NCI-H460 (cell line): ENCODE data around the gene CDH4. TPM values are rescaled to one million over a fixed set of nuclear protein-coding genes. Genes with fewer than 3 reads are reported as not detected.

Source experiments
- DNase-seq: peaks from one replicate; pipeline ENCODE4 v3.0.0-alpha.2; 2016; ENCODE audit warnings: low read depth; ENCODE audit errors: extremely low read depth
- total RNA-seq: library from RNA; depleted of rRNA; stranded (reverse); fragments of >200 nt; shearing (Covaris generic); gene quantifications from 2 replicates; pipeline ENCODE4 v1.2.3, GENCODE V29; 2014

CDH4 gene
- total RNA-seq, 1 experiment from 2014 or later: not detected

DNA sequence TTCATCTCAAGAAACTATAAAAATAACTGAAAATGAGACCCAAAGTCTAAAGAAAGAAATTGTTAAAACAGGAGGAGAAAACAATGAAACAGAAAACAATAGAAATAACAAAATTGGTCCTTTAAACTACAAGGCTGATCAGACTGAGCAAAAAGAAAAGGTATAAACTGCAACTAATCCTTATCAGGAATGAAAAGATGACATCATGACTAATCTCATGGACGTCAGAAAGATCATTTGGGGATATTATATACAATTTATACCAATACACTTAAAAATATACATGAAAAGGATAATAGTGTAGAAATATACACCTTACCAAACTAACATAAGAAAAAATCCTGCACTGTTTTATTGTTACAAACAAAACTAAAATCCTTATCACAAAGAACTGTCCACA is 498.0 kb downstream of the CDH4 start:
- no peak for DNase-seq

DNA sequence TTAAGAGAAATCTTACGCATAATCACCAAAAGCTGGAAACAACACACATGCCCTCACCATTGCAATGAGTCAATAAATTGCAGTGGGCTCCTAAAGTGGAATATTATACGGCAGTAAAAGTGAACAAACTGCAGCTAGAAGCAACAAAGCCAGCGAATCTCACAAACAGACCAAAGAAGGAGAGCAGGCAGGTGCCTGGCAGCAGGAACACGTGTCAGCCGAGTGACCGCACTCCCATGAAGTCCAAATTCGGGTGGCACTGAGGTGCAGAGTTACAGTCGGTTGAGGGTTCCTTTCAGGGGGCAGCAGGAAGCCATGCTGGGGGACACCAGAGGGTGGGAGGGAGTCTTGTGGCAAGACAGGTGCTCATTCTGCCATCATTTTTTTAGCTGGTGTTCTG is 500.5 kb downstream of the CDH4 start:
- no peak for DNase-seq

DNA sequence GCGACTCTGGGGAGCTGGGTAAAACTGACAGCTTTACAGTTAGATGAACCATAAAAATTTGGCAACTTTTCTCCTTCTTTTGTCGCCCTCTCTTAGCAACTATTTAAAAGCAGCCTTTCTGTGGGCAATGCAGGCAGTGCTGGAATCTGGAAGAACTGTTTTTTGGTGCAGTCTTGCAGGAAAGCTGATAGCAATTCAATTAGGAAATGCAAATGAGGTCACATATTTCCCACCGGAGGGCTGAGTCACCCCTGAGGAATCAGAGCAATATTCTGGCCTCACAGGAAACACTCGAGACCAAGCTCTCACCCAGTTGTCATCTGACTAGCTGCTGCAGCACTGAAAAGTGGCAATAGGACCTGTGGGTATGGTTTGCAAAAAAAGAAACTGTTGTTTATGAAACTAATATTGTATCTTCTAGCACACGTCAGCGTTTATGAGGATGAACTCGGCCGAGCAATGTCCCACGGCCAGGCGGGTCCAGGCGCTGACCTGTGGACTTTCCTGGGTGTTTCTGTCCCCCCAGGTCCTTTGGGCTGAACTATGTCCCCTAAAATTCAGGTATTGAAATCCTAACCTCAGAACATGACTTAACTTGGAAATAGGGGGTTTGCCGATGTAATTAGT is 501.4 kb downstream of the CDH4 start:
- no peak for DNase-seq

- no peak for DNase-seq
Observed at GRCh38 chr20:61753987-61754956, 502.2 kb downstream of the CDH4 start.

GRCh38 chr20:61754976-61755778 is 503.1 kb downstream of the CDH4 start:
- DNase-seq: no peak

GRCh38 chr20:61755971-61756845 is 504.1 kb downstream of the CDH4 start:
- no peak for DNase-seq

DNA sequence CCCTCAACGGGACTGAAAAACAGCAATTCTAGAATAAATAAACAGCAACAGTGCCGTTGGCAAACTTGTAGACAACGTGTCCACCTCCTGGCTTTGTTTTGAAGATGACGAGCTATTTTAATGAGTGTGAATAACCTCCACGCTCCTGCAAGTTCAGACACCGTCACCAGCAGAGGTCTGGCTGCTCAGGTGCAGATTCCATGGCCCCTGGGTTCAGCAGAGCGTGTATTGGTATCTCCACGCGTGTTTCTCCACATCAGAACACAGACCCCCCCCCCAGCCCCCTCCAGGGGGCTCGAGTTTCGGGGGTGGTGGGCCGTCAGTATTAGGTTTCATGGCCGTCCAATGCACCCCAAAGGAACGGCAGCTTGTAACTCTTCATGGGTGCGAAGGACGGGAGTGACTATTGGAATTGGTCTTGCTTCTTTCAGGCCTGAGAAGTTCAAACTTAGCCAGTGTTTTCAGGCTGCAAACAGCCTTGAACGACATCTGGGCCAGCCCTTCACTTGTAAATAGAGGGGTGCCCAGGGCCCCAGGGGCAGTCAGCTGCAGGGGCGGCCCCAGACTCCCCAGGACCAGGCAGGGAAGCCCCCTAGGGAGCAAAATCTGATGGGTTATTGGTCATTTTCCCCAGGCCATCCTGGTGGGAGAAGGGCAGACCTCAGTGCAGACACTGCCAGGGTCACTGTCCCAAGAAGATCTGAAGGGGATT is 505.1 kb downstream of the CDH4 start:
- DNase-seq: no peak

- no peak for DNase-seq
Observed at GRCh38 chr20:61757678-61758563, 505.9 kb downstream of the CDH4 start.

DNA sequence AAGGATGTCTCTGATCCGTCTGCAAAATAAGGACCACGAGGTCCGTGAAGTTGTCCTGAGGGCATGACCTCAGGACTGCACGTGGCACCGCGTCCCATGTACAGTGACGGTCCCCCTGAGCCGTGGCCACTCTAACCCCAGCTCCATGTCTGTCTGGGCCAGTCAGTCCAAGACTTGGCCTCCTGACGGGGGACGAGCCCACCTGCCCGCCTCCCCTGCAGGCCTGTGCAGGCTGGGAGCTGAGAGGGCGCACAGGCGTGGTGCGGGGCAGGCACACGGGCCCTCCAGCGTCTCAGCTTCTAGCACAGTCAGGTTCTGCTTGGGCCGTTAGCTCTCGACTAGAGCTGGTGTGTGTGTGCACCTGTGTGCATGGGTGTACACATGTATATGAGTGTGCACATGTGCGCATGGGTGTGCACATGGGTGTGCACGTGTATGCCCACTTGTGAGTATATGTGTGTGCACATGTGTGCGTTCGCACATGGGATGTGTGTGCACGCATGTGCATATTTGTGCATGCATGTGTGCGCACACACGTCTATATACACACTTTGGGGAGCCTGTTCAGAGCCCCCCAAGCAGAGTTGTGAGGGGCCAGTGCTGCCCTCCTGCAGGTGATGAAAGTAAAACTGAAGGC is 506.6 kb downstream of the CDH4 start:
- DNase-seq: no peak

DNA sequence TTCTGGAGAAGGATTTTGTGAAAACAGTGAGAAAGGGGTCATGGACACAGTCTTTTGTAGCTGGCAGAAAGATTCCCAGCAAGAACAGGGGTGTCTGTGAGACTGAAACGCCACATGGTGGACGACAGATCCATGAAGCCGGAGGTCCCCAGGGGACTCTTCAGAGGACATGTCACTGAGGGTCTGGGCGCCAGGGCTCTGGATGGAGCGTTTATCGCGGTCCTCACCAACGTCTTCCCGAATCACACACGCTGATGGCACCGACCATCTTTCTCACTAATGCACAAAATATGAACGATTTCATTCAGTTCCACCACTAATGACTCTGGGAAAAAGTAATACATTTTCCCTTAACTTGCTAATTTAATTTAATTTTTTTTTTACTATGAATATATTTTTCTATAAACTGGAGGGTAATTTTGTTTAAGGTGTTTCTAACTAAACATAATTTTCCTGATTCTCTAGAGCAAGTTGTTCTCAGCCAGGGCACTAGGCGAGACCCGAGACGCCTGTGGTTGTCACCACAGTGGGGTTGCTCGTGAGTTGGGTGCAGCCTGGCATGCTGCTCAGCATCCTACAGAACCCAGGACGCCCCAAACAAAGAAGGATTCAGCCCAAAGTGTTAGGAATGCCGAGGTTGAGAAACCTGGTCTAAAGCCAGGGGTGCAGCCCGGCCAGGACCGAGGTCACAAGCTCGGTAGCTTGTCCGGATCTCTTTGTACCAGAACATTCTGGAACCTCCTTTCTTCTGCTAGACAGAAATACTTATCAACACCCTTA is 507.4 kb downstream of the CDH4 start:
- DNase-seq: no peak

- no peak for DNase-seq
Observed at GRCh38 chr20:61760321-61760720, 508.3 kb downstream of the CDH4 start.

DNA sequence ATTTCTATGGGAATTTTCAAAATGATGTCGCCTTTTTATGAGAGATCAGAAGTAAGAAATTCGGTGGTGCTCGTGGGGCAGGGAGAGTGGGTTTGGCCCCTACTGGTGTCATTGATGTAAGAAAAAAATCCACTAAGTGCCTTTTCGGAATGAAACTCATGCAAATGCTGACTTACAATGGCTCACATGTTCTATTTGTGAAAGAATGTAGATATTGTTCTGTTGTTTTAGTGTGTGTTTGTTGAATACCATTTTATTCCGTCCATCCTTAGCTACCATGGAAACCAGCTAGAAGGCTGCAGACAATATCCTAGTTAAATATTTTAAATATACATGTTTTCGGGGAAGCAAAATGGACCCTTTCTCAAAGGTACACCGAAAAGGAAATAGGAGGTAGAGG is 508.7 kb downstream of the CDH4 start:
- DNase-seq: no peak

DNA sequence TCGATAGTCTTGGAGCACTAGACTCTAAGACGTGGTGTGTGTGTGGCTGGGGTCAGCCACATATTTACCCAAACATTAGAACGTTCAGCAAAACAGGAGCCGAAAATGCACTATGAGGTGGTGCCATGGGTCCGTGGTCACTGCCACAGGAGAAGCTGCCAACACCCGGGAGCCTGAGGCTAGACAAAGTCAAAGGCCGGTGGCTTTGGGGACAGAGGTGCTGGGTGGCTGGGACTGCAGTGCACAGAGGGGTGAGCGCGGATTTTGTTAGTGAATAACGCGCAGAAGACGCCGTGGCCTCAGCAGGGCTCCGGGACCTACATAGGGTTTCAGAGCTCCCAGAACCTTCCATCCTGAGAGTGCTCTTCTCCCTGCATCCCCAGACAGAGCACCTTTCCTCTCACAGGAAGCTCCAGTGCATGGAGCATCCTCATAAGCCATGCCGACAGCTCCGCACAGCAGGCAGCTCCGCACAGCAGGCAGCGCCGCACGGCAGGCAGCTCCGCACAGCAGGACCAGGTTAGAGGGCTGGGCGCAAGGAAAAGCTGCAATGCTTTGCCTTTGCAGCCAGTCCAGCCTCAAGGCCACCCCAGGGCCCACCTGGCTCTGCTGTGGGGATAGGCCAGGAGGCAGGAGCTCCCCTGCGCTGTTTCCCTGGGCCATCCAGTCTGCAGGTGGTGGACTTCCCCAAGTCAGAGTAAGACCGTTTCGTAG is 509.5 kb downstream of the CDH4 start:
- DNase-seq: no peak

- no peak for DNase-seq
Observed at GRCh38 chr20:61762167-61762710, 510.2 kb downstream of the CDH4 start.

- DNase-seq: no peak
Observed at GRCh38 chr20:61762886-61763739, 511.1 kb downstream of the CDH4 start.
